ENCODE results near the gene IGF2BP3.

IGF2BP3 gene

GRCh38 chr7:23469150-23469960 lies 936 bp downstream of the IGF2BP3 start:
- DNase-seq: peak; percentile 50
- Mint-ChIP-seq H3K27ac (no peak overlapping the region), H3K4me3 (peak overlapping the region; percentile 99), H3K36me3 (ENCODE audit: low read depth) (peaks cover 10% of the 10 kb centered on the region), H3K4me1 (peaks cover 47% of the 10 kb centered on the region), H3K27me3 (ENCODE audit: low read depth, poor library complexity) (no peaks in the 10 kb centered on the region), H3K9me3 (no peaks in the 10 kb centered on the region)
- TF ChIP-seq CTCF (IDR thresholded peaks at IDR 0.05): no peak

GRCh38 chr7:23468526-23469149 lies 1.7 kb downstream of the IGF2BP3 start:
- peak; percentile 43 for DNase-seq
- H3K27me3 Mint-ChIP-seq (ENCODE audit: low read depth, poor library complexity): no peaks in the 10 kb centered on the region
- TF ChIP-seq CTCF (IDR thresholded peaks at IDR 0.05): no peak
- peaks cover 54% of the 10 kb centered on the region for H3K4me1 Mint-ChIP-seq
- peaks cover 11% of the 10 kb centered on the region for H3K36me3 Mint-ChIP-seq (ENCODE audit: low read depth)
- no peaks in the 10 kb centered on the region for H3K9me3 Mint-ChIP-seq
- peak overlapping the region; percentile 99 for H3K27ac Mint-ChIP-seq
- H3K4me3 Mint-ChIP-seq: peak overlapping the region; percentile 99

- DNase-seq: peak; percentile 49
Observed at GRCh38 chr7:23467806-23468525, 2.3 kb downstream of the IGF2BP3 start.

GRCh38 chr7:23467291-23467805 lies 2.9 kb downstream of the IGF2BP3 start:
- Mint-ChIP-seq H3K36me3 (ENCODE audit: low read depth) (peaks cover 23% of the 10 kb centered on the region), H3K4me3 (peak overlapping the region; percentile 99), H3K9me3 (no peaks in the 10 kb centered on the region), H3K4me1 (peaks cover 55% of the 10 kb centered on the region), H3K27me3 (ENCODE audit: low read depth, poor library complexity) (no peaks in the 10 kb centered on the region), H3K27ac (peak overlapping the region; percentile 99)
- no peak for TF ChIP-seq CTCF (IDR thresholded peaks at IDR 0.05)
- peak; percentile 8 for DNase-seq

More at GRCh38 chr7:23467806-23468525, 2.3 kb downstream of the IGF2BP3 start:
- Mint-ChIP-seq H3K36me3 (ENCODE audit: low read depth) (peaks cover 18% of the 10 kb centered on the region), H3K27me3 (ENCODE audit: low read depth, poor library complexity) (no peaks in the 10 kb centered on the region), H3K9me3 (no peaks in the 10 kb centered on the region), H3K4me3 (peak overlapping the region; percentile 99), H3K4me1 (peaks cover 56% of the 10 kb centered on the region), H3K27ac (peak overlapping the region; percentile 99)
- TF ChIP-seq CTCF (IDR thresholded peaks at IDR 0.05): no peak

GRCh38 chr7:23462846-23463245 lies 7.4 kb downstream of the IGF2BP3 start:
- Mint-ChIP-seq H3K4me1 (peaks cover 64% of the 10 kb centered on the region), H3K36me3 (ENCODE audit: low read depth) (peaks cover 61% of the 10 kb centered on the region), H3K4me3 (peak overlapping the region; percentile 1), H3K9me3 (no peaks in the 10 kb centered on the region), H3K27ac (peak overlapping the region; percentile 15), H3K27me3 (ENCODE audit: low read depth, poor library complexity) (no peaks in the 10 kb centered on the region)
- TF ChIP-seq CTCF (IDR thresholded peaks at IDR 0.05): no peak
- DNase-seq: no peak

All from nephron progenitor cell (in vitro differentiated cells).